Chondrocyte (in vitro differentiated cells): Measurements from ENCODE around the gene HASPIN. TPM values are rescaled to one million over a fixed set of nuclear protein-coding genes. Genes with fewer than 3 reads are reported as not detected.

Experiments used
- DNase-seq: peaks from one replicate; pipeline ENCODE4 v3.0.0; 2021; ENCODE audit warnings: mixed read lengths, low spot score
- H3K27ac Mint-ChIP-seq: one replicate; pipeline ENCODE4 v1.8.0; 2021; ENCODE audit warnings: mild to moderate bottlenecking, moderate library complexity, mixed read lengths; ENCODE audit not compliant: unreplicated experiment
- H3K27me3 Mint-ChIP-seq: 2 replicates; pipeline ENCODE4 v1.8.0; 2021; ENCODE audit warnings: low read depth, mixed read lengths
- H3K36me3 Mint-ChIP-seq: 2 replicates; pipeline ENCODE4 v1.8.0; 2021; ENCODE audit warnings: low read depth, mixed read lengths
- H3K4me1 Mint-ChIP-seq: 2 replicates; pipeline ENCODE4 v1.8.0; 2021; ENCODE audit warnings: low read depth, mild to moderate bottlenecking, mixed read lengths
- H3K4me3 Mint-ChIP-seq: one replicate; pipeline ENCODE4 v1.8.0; 2021; ENCODE audit warnings: mild to moderate bottlenecking, moderate library complexity, mixed read lengths; ENCODE audit not compliant: unreplicated experiment
- H3K9me3 Mint-ChIP-seq: 2 replicates; pipeline ENCODE4 v1.8.0; 2021; ENCODE audit warnings: low read depth, mixed read lengths
- CTCF ChIP-seq: fragments of 200-600 bp; sonication (generic); IDR thresholded peaks from 2 replicates; pipeline ENCODE4 v1.5.0; 2021; ENCODE audit warnings: antibody characterized with exemption, mild to moderate bottlenecking, moderate library complexity
- total RNA-seq: library from RNA; stranded (reverse); gene quantifications from 3 replicates; pipeline ENCODE4 v1.2.1, GENCODE V29; 2021

Gene HASPIN
- total RNA-seq, 1 donor from 2014 or later, result 2.2 TPM

- no peak for TF ChIP-seq CTCF
- Mint-ChIP-seq H3K4me1 (peaks cover 45% of the 10 kb centered on the region), H3K9me3 (no peaks in the 10 kb centered on the region), H3K36me3 (no peaks in the 10 kb centered on the region), H3K4me3 (no peak overlapping the region), H3K27ac (no peak overlapping the region), H3K27me3 (no peaks in the 10 kb centered on the region)
- DNase-seq, result no peak
Measured at GRCh38 chr17:3735515-3735914, 11.8 kb downstream of the HASPIN start.

GRCh38 chr17:3738562-3739295 lies 15.0 kb downstream of the HASPIN start:
- Mint-ChIP-seq H3K27ac (no peak overlapping the region), H3K9me3 (no peaks in the 10 kb centered on the region), H3K36me3 (no peaks in the 10 kb centered on the region), H3K27me3 (no peaks in the 10 kb centered on the region), H3K4me1 (peaks cover 19% of the 10 kb centered on the region), H3K4me3 (no peak overlapping the region)
- DNase-seq, result no peak
- no peak for TF ChIP-seq CTCF

- Mint-ChIP-seq H3K27me3 (no peaks in the 10 kb centered on the region), H3K4me3 (no peak overlapping the region), H3K27ac (no peak overlapping the region), H3K36me3 (no peaks in the 10 kb centered on the region), H3K9me3 (no peaks in the 10 kb centered on the region), H3K4me1 (peaks cover 11% of the 10 kb centered on the region)
- DNase-seq, result no peak
- TF ChIP-seq CTCF, result no peak
Measured at GRCh38 chr17:3739422-3740124, 15.9 kb downstream of the HASPIN start.

- no peaks in the 10 kb centered on the region for H3K27me3 Mint-ChIP-seq
- peaks cover 11% of the 10 kb centered on the region for H3K4me1 Mint-ChIP-seq
- H3K4me3 Mint-ChIP-seq, result no peak overlapping the region
- no peaks in the 10 kb centered on the region for H3K9me3 Mint-ChIP-seq
- DNase-seq, result no peak
- H3K36me3 Mint-ChIP-seq, result no peaks in the 10 kb centered on the region
- no peak for TF ChIP-seq CTCF
- H3K27ac Mint-ChIP-seq, result no peak overlapping the region
Measured at GRCh38 chr17:3740611-3741073, 16.9 kb downstream of the HASPIN start.

- Mint-ChIP-seq H3K27ac (no peak overlapping the region), H3K4me3 (no peak overlapping the region), H3K36me3 (no peaks in the 10 kb centered on the region), H3K4me1 (no peaks in the 10 kb centered on the region), H3K9me3 (no peaks in the 10 kb centered on the region), H3K27me3 (no peaks in the 10 kb centered on the region)
- DNase-seq, result no peak
- no peak for TF ChIP-seq CTCF
Measured at GRCh38 chr17:3744014-3744413, 20.3 kb downstream of the HASPIN start.
